ENCODE data around the gene ATP5PD. TPM values are rescaled to one million over a fixed set of nuclear protein-coding genes. Genes with fewer than 3 reads are reported as not detected.
A peak's percentile ranks its signal among the peaks of the same experiment; 100 is the strongest.
"Not testable (repeated sequence)": the region's sequence is repeated elsewhere in the genome, so short reads cannot be mapped to it uniquely, and the experiment has no call there.

The ATP5PD gene
- total RNA-seq, 1 experiment from 2014 or later, result 362 TPM

- POLR2A ChIA-PET, result interaction anchor here (0.5 to 4.9 kb wide), 27 partner anchors 8 to 357 kb away, joined by 3 to 63 read pairs (median 7); partner anchors contain the start of genes ARMC7, CDR2L, FDXR and GRB2
- Mint-ChIP-seq H3K36me3 (ENCODE audit: insufficient read depth, unreplicated experiment) (peaks cover 48% of the 10 kb centered on the region), H3K4me3 (ENCODE audit: unreplicated experiment) (peak overlapping the region; percentile 98), H3K4me1 (ENCODE audit: insufficient read depth, unreplicated experiment) (peaks cover 13% of the 10 kb centered on the region), H3K27ac (ENCODE audit: low read depth, unreplicated experiment) (peak overlapping the region; percentile 76), H3K9me3 (ENCODE audit: unreplicated experiment) (no peaks in the 10 kb centered on the region), H3K27me3 (ENCODE audit: insufficient read depth, unreplicated experiment) (no peaks in the 10 kb centered on the region)
- intact Hi-C loops (cut with micrococcal nuclease), result no loop called here
- no peak for TF ChIP-seq CTCF (IDR thresholded peaks at IDR 0.05; ENCODE audit: unreplicated experiment)
- no TSS peak for BruUV-seq (replicated peaks)
- peak; percentile 14 for DNase-seq (ENCODE audit: unreplicated experiment)
- CTCF ChIA-PET, result interaction anchor here (0.6 to 2.6 kb wide), 12 partner anchors 12 to 585 kb away, joined by 3 to 20 read pairs (median 3); partner anchors contain the start of gene NUP85
Observed at GRCh38 chr17:75048249-75048878, 1.6 kb upstream of the ATP5PD start.

GRCh38 chr17:75047398-75048098 is 779 bp upstream of the ATP5PD start:
- no TSS peak for BruUV-seq (replicated peaks)
- Mint-ChIP-seq H3K9me3 (ENCODE audit: unreplicated experiment) (no peaks in the 10 kb centered on the region), H3K36me3 (ENCODE audit: insufficient read depth, unreplicated experiment) (peaks cover 45% of the 10 kb centered on the region), H3K27me3 (ENCODE audit: insufficient read depth, unreplicated experiment) (no peaks in the 10 kb centered on the region), H3K4me1 (ENCODE audit: insufficient read depth, unreplicated experiment) (peaks cover 13% of the 10 kb centered on the region), H3K27ac (ENCODE audit: low read depth, unreplicated experiment) (peak overlapping the region; percentile 76), H3K4me3 (ENCODE audit: unreplicated experiment) (peak overlapping the region; percentile 98)
- no peak for TF ChIP-seq CTCF (IDR thresholded peaks at IDR 0.05; ENCODE audit: unreplicated experiment)
- CTCF ChIA-PET, result interaction anchor here (0.6 to 2.6 kb wide), 8 partner anchors 9 to 584 kb away, joined by 3 to 20 read pairs (median 5); partner anchors contain the start of genes CDR2L and NUP85
- DNase-seq (ENCODE audit: unreplicated experiment), result peak; percentile 10
- POLR2A ChIA-PET, result interaction anchor here (0.5 to 4.9 kb wide), 27 partner anchors 9 to 409 kb away, joined by 3 to 63 read pairs (median 7); partner anchors contain the start of genes ARMC7, CDR2L, MRPL58 and SUMO2
- intact Hi-C loops (cut with micrococcal nuclease), result loop anchor here (2.0 kb wide), 1 partner anchor 87 kb away; no protein-coding TSS in a partner anchor

- CTCF ChIA-PET; H3K27me3 Mint-ChIP-seq (ENCODE audit: insufficient read depth, unreplicated experiment); DNase-seq (ENCODE audit: unreplicated experiment); H3K9me3 Mint-ChIP-seq (ENCODE audit: unreplicated experiment); BruUV-seq (replicated peaks): not testable (repeated sequence)
- peaks cover 49% of the 10 kb centered on the region for H3K36me3 Mint-ChIP-seq (ENCODE audit: insufficient read depth, unreplicated experiment)
- H3K4me1 Mint-ChIP-seq (ENCODE audit: insufficient read depth, unreplicated experiment), result peaks cover 13% of the 10 kb centered on the region
- H3K4me3 Mint-ChIP-seq (ENCODE audit: unreplicated experiment), result peak overlapping the region; percentile 98
- POLR2A ChIA-PET, result interaction anchor here (0.7 to 4.9 kb wide), 15 partner anchors 8 to 323 kb away, joined by 3 to 63 read pairs (median 7); partner anchors contain the start of genes CDR2L, FDXR, JPT1 and MRPL58
- peak overlapping the region; percentile 95 for H3K27ac Mint-ChIP-seq (ENCODE audit: low read depth, unreplicated experiment)
- intact Hi-C loops (cut with micrococcal nuclease), result loop anchor here (1.0 to 2.0 kb wide), 2 partner anchors 11 to 85 kb away; no protein-coding TSS in a partner anchor
Observed at GRCh38 chr17:75045946-75046406, 793 bp downstream of the ATP5PD start.

- Mint-ChIP-seq H3K4me3 (ENCODE audit: unreplicated experiment) (peak overlapping the region; percentile 53), H3K27ac (ENCODE audit: low read depth, unreplicated experiment) (no peak overlapping the region), H3K9me3 (ENCODE audit: unreplicated experiment) (no peaks in the 10 kb centered on the region), H3K27me3 (ENCODE audit: insufficient read depth, unreplicated experiment) (no peaks in the 10 kb centered on the region), H3K36me3 (ENCODE audit: insufficient read depth, unreplicated experiment) (peaks cover 49% of the 10 kb centered on the region), H3K4me1 (ENCODE audit: insufficient read depth, unreplicated experiment) (peaks cover 13% of the 10 kb centered on the region)
- intact Hi-C loops (cut with micrococcal nuclease), result no loop called here
- no peak for DNase-seq (ENCODE audit: unreplicated experiment)
- no peak for TF ChIP-seq CTCF (IDR thresholded peaks at IDR 0.05; ENCODE audit: unreplicated experiment)
- CTCF ChIA-PET, result interaction anchor here (0.6 to 0.7 kb wide), 2 partner anchors 43 to 51 kb away, joined by 3 read pairs; no protein-coding TSS in a partner anchor
- BruUV-seq (replicated peaks), result no TSS peak
- POLR2A ChIA-PET, result interaction anchor here (1.0 kb wide), 1 partner anchor 9 kb away, joined by 4 read pairs; no protein-coding TSS in a partner anchor
Observed at GRCh38 chr17:75044716-75045115, 2.1 kb downstream of the ATP5PD start.

GRCh38 chr17:75043789-75044188 is 3.0 kb downstream of the ATP5PD start:
- peaks cover 50% of the 10 kb centered on the region for H3K36me3 Mint-ChIP-seq (ENCODE audit: insufficient read depth, unreplicated experiment)
- H3K4me1 Mint-ChIP-seq (ENCODE audit: insufficient read depth, unreplicated experiment); H3K27me3 Mint-ChIP-seq (ENCODE audit: insufficient read depth, unreplicated experiment); POLR2A ChIA-PET; intact Hi-C loops (cut with micrococcal nuclease); BruUV-seq (replicated peaks); H3K27ac Mint-ChIP-seq (ENCODE audit: low read depth, unreplicated experiment); H3K4me3 Mint-ChIP-seq (ENCODE audit: unreplicated experiment); H3K9me3 Mint-ChIP-seq (ENCODE audit: unreplicated experiment); DNase-seq (ENCODE audit: unreplicated experiment): not testable (repeated sequence)
- CTCF ChIA-PET, result interaction anchor here (0.9 kb wide), 1 partner anchor 82 kb away, joined by 3 read pairs; no protein-coding TSS in a partner anchor

Data from MCF 10A (cell line).